CD1c-positive myeloid dendritic cell (primary cell): ENCODE data around the gene AZGP1.
"Not testable (repeated sequence)": the region's sequence is repeated elsewhere in the genome, so short reads cannot be mapped to it uniquely, and the experiment has no call there.

Source experiments
- DNase-seq: peaks from one replicate; pipeline ENCODE4 v3.0.0-alpha.2; 2016; ENCODE audit errors: extremely low spot score

The AZGP1 gene

DNA sequence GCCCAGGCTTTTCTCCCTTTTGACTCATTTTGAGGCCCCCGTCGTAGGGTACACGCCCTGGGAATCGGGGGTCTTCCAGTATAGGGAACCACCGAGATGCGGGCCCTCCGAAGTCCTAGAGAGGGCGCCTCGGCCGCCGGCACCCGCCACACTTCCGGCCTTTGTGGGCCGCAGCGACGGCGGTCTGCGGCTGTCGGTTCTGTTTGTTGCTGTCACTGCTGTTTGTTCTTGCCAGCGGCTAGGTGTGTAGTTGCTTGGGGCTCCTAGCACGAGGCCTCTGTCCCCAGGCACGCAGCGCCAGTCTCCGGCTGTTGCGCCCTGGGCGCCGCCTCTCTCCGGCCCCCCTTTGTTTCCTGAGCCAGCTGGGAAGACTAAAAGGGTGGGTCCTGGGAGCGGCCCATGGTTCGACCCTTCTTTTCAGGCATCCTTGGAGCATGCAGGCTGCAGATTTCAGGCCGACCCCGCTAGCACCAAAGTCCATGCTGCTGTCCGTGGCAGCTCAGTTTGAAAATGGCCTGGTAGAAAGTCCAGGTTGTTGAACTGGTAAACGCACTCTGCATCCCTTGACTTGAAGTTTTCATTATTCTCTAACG is 21.8 kb upstream of the AZGP1 start:
- peak; percentile 48 for DNase-seq

DNA sequence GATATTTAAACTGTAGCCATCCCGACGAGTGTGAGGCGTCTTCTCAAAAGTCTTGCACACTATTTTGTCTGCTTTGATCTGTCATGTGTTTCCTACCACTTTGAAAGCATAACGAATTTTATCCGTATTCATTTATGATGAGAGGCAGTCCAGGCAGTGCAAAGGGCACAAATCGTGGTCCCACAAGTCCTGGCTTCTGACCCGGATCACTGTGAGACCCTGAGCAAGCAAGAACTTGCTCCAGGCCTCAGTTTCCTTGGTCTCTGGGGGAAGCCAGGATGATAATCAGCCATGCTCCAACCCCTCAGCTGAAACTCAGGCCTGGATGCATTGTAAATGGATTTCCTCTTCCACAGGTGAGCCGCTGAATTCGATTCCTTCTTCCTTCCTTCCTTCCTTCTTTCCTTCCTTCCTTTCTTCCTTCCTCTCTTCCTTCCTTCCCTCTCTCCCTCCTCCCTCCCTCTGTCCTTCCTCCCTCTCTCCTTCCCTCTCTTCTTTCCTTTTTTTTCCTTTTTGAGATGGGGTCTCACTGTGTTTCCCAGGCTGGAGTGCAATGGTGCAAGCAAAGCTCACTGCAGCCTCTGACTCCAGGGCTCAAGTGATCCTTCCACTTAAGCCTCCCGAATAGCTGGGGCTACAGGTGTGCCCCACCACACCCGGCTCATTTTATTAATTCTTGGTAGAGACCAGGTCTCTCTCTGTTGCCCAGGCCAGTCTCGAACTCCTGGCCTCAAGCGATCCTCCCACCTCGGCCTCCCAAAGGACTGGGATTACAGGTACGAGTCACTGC is 21.1 kb upstream of the AZGP1 start:
- no peak for DNase-seq

- no peak for DNase-seq
Measured at GRCh38 chr7:99994819-99995218, 19.0 kb upstream of the AZGP1 start.

DNA sequence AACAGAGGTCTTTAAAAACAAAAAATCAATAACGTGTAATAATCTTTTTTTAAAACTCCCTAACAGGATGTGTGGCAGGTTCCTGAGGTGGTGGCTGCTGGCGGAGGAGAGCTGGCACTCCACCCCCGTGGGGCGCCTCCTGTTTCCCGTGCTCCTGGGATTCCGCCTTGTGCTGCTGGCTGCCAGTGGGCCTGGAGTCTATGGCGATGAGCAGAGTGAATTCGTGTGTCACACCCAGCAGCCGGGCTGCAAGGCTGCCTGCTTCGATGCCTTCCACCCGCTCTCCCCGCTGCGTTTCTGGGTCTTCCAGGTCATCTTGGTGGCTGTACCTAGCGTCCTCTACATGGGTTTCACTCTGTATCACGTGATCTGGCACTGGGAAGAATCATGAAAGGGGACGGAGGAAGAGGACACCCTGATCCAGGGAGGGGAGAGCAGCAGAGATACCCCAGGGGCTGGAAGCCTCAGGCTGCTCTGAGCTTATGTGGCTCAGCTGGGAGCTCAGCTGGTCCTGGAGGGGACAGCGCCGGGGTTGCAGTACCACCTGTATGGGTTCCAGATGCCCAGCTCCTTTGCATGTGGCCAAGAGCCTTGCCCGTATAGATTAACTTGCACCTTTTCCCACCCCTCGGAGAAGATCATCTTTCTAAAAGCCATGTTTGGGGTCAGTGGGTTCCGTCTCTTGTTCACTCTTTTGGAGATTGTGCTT is 16.7 kb upstream of the AZGP1 start:
- DNase-seq = no peak

- DNase-seq = not testable (repeated sequence)
Measured at GRCh38 chr7:99991543-99991942, 15.7 kb upstream of the AZGP1 start.

GRCh38 chr7:99990460-99990852 is 14.6 kb upstream of the AZGP1 start:
- no peak for DNase-seq

- DNase-seq = no peak
Measured at GRCh38 chr7:99987846-99988245, 12.0 kb upstream of the AZGP1 start.

- not testable (repeated sequence) for DNase-seq
Measured at GRCh38 chr7:99987306-99987705, 11.5 kb upstream of the AZGP1 start.

DNA sequence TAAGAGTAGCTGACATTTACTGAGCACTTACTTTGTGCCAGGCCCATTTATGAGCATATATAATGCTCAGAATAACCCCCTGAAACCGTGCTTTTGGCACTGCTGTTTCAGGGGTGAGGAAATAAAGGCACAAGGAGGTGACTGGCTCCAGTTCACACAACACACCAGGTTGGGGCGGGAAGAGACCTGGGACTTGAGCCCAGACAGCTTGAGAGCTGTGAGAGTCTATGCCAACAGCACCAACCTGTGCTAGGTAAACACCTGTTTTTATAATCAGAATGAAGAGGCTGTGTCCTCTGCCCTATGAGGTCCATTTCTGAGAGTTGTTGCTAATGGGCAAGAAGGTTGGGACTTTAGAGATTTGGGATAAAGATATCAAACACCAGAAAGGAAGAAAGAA is 8.8 kb upstream of the AZGP1 start:
- no peak for DNase-seq

DNA sequence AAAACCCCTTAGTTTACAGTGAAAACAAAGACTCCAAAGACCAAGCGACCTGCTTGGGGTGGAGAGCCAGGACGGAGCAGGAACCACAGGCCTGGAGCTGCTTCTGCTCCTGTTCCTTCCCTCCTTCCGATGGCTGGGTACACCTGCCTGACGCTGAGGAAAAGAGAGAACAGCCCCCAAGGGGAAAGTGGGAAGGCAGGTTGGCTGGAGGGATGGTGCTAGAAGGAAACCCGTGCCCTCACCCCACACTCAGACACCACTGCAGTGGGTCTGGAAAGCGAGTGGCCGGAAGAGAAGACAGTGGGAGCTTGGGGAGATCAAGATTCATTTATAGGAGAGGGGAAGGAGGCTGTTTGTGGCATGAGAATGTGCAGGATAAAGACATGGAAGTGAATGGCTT is 5.2 kb upstream of the AZGP1 start:
- not testable (repeated sequence) for DNase-seq

- DNase-seq = not testable (repeated sequence)
Measured at GRCh38 chr7:99980448-99980872, 4.6 kb upstream of the AZGP1 start.

GRCh38 chr7:99979814-99980225 is 4.0 kb upstream of the AZGP1 start:
- peak; percentile 50 for DNase-seq

DNA sequence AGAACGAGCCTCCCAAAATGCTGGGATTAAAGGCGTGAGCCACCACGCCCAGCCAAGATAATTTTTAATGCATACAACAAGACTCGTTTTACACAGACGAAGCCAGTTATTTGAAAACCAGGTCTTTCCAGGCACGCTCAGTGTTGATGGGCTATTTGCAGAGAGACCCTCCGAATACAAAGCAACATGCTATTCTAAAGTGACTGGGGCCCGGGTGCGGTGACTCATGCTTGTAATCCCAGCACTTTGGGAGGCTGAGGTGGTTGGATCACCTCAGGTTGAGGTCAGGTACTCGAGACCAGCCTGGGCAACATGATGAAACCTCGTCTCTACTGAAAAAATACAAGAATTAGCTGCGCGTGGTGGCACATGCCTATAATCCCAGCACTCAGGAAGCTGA is 795 bp upstream of the AZGP1 start:
- DNase-seq = no peak

- no peak for DNase-seq
Measured at GRCh38 chr7:99974681-99975080, 1.1 kb downstream of the AZGP1 start.

- DNase-seq = not testable (repeated sequence)
Measured at GRCh38 chr7:99973817-99974216, 2.0 kb downstream of the AZGP1 start.

- DNase-seq = no peak
Measured at GRCh38 chr7:99971242-99971641, 4.6 kb downstream of the AZGP1 start.

DNA sequence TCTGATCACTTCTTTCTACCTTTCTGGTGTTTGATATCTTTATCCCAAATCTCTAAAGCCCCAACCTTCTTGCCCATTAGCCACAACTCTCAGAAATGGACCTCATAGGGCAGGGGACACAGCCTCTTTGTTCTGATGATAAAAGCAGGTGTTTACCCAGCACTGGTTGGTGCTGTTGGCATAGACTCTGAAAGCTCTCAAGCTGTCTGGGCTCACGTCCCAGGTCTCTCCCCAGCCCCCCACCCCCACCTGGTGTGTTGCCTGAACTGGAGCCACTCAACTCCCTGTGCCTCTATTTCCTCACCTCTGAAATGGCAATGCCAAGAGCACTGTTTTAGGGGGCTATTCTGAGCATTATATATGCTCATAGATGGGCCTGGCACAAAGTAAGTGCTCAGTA is 6.0 kb downstream of the AZGP1 start:
- DNase-seq = not testable (repeated sequence)

DNA sequence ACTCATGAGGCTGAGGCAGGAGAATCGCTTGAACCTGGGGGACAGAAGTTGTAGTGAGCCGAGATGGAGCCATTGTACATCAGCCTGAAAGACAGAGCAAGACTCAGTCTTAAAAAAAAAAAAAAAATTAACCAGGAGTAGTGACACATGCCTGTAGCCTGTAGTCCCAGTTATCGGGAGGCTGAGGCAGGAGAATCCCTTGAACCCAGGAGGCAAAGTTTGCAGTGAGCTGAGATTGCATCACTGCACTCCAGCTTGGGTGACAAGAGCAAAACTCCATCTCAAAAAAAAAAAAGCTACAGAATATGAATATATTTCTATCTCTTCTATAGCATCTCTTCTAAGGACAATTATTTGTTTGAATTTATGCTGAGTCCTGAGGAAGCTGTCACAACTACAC is 6.5 kb downstream of the AZGP1 start:
- DNase-seq = no peak

- DNase-seq = no peak
Measured at GRCh38 chr7:99958564-99959227, 17.1 kb downstream of the AZGP1 start.

GRCh38 chr7:99955247-99955646 is 20.6 kb downstream of the AZGP1 start:
- no peak for DNase-seq

- not testable (repeated sequence) for DNase-seq
Measured at GRCh38 chr7:99954643-99955042, 21.2 kb downstream of the AZGP1 start.

- peak; percentile 39 for DNase-seq
Measured at GRCh38 chr7:99953649-99954048, 22.2 kb downstream of the AZGP1 start.
